Measurements from ENCODE around the gene TMEM196.

DNA sequence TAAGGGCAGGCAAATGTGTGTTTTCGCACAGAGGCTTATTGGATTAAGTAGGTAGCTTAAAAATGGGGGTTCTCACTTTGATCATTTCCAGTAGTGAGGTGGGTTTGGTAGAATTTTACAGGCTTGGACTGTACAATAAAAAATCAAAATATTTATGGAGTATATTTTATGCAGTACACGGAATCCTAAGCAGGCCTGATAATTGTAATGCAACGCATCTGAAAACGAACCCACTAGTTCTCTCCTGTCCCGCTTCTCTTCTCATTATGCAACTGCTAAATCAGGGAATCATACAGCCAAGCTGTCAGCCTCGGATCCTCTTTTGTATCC lies 64.2 kb downstream of the TMEM196 start:
- TF ChIP-seq MAX (IDR thresholded peaks at IDR 0.05) (no peak), TAF1 (conservative IDR thresholded peaks at IDR 0.05) (no peak), CTCF (IDR thresholded peaks at IDR 0.05; ENCODE audit: low read depth, low read length, missing input control) (no peak), SP1 (IDR thresholded peaks at IDR 0.05) (no peak)
